SU-DHL-6 (cell line): Measurements from ENCODE around the gene IP6K1.
"Not testable (repeated sequence)": the region's sequence is repeated elsewhere in the genome, so short reads cannot be mapped to it uniquely, and the experiment has no call there.

Experiments
- H2AFZ ChIP-seq: fragments of 200-600 bp; sonication (generic); 2 replicates; pipeline ENCODE4 v1.6.1; 2014; ENCODE audit warnings: low read depth, mild to moderate bottlenecking, moderate library complexity, mixed read lengths, antibody characterized with exemption, low read length; ENCODE audit not compliant: severe bottlenecking
- H3F3A ChIP-seq: fragments of 200-600 bp; shearing (Covaris generic); 2 replicates; pipeline ENCODE4 v1.6.0; 2016; ENCODE audit warnings: antibody characterized with exemption, mild to moderate bottlenecking; ENCODE audit not compliant: insufficient read depth
- H3K27ac ChIP-seq: fragments of 200-600 bp; sonication (generic); 2 replicates; pipeline ENCODE4 v1.5.1; 2016; ENCODE audit warnings: low read depth, mild to moderate bottlenecking, low read length, moderate library complexity, mixed read lengths
- H3K27me3 ChIP-seq: fragments of 200-600 bp; sonication (generic), shearing (Covaris generic); 2 replicates; pipeline ENCODE4 v1.6.0; 2014; ENCODE audit warnings: mild to moderate bottlenecking, low read length
- H3K36me3 ChIP-seq: fragments of 200-600 bp; sonication (generic); 2 replicates; pipeline ENCODE4 v1.6.1; 2014; ENCODE audit warnings: mild to moderate bottlenecking, low read length, mixed read lengths
- H3K4me2 ChIP-seq: fragments of 300-600, 200-600 bp; shearing (Covaris generic), sonication (generic); 2 replicates; pipeline ENCODE4 v1.6.0; 2014; ENCODE audit warnings: low read length, low read depth, mild to moderate bottlenecking; ENCODE audit not compliant: poor library complexity, severe bottlenecking
- H3K4me3 ChIP-seq: fragments of 200-600 bp; sonication (generic); 2 replicates; pipeline ENCODE4 v1.5.1; 2014; ENCODE audit warnings: antibody characterized with exemption, low read length, mild to moderate bottlenecking, mixed read lengths; ENCODE audit not compliant: insufficient read depth, poor library complexity, severe bottlenecking
- H3K79me2 ChIP-seq: fragments of 200-600 bp; sonication (generic); 2 replicates; pipeline ENCODE4 v1.6.1; 2014; ENCODE audit warnings: mild to moderate bottlenecking, low read length, moderate library complexity; ENCODE audit not compliant: insufficient read depth
- H3K9ac ChIP-seq: fragments of 200-600 bp; sonication (generic); 2 replicates; pipeline ENCODE4 v1.7.0; 2014; ENCODE audit warnings: mild to moderate bottlenecking, low read length
- H3K9me2 ChIP-seq: fragments of 200-600 bp; sonication (generic); replicated peaks from 2 replicates; pipeline ENCODE4 v1.6.1; 2014; ENCODE audit warnings: low read length; ENCODE audit not compliant: insufficient read depth
- H3K9me3 ChIP-seq: fragments of 200-600 bp; sonication (generic); 2 replicates; pipeline ENCODE4 v1.6.1; 2014; ENCODE audit warnings: low read length, mixed read lengths; ENCODE audit not compliant: insufficient read depth
- H4K20me1 ChIP-seq: fragments of 200-600 bp; sonication (generic); 2 replicates; pipeline ENCODE4 v1.6.1; 2014; ENCODE audit warnings: low read depth, mild to moderate bottlenecking, antibody characterized with exemption, low read length, moderate library complexity, mixed read lengths
- CTCF ChIP-seq: fragments of 200-600 bp; sonication (generic); IDR thresholded peaks from one replicate; pipeline ENCODE4 v1.5.1; 2017; ENCODE audit warnings: antibody characterized with exemption, mild to moderate bottlenecking, low read length, moderate library complexity; ENCODE audit not compliant: insufficient read depth, poor library complexity, severe bottlenecking
- EZH2phosphoT487 ChIP-seq: fragments of 200-600 bp; sonication (generic), shearing (Covaris generic); conservative IDR thresholded peaks from 2 replicates; pipeline ENCODE4 v1.6.1; 2018; ENCODE audit warnings: mild to moderate bottlenecking, antibody characterized with exemption, low read length, moderate library complexity, mixed read lengths

IP6K1 gene

GRCh38 chr3:49786357-49787181 lies at the start of gene IP6K1:
Gene IP6K1, minus strand, starts transcription at chr3:49786542. Its CDS starts 38,502 bp downstream, at chr3:49748040.
- no peak within 1 kb of the TSS for H3K27ac ChIP-seq
- peaks cover 18% of the 10 kb centered on the region for H3K79me2 ChIP-seq
- H3K9ac ChIP-seq, result peak within 1 kb of the TSS; percentile 75
- no peaks in the 10 kb centered on the region for H3F3A ChIP-seq
- TF ChIP-seq EZH2phosphoT487, result no peak
- no peak for TF ChIP-seq CTCF
- H3K36me3 ChIP-seq, result no peaks in the 10 kb centered on the region
- no peaks in the 10 kb centered on the region for H3K27me3 ChIP-seq
- no peaks in the 10 kb centered on the region for H3K9me2 ChIP-seq
- H3K4me3 ChIP-seq, result peak within 1 kb of the TSS; percentile 77
- H3K4me2 ChIP-seq, result peak within 1 kb of the TSS; percentile 85
- no peaks in the 10 kb centered on the region for H3K9me3 ChIP-seq
- H4K20me1 ChIP-seq, result no peaks in the 10 kb centered on the region
- H2AFZ ChIP-seq, result peak within 1 kb of the TSS; percentile 85

- H3K9me2 ChIP-seq, result no peaks in the 10 kb centered on the region
- no peak overlapping the region for H3K27ac ChIP-seq
- TF ChIP-seq CTCF (no peak), EZH2phosphoT487 (no peak)
- H3F3A ChIP-seq, result no peaks in the 10 kb centered on the region
- H3K4me3 ChIP-seq, result no peak overlapping the region
- H3K79me2 ChIP-seq, result no peaks in the 10 kb centered on the region
- no peak overlapping the region for H3K9ac ChIP-seq
- no peak overlapping the region for H2AFZ ChIP-seq
- H3K4me2 ChIP-seq, result no peak overlapping the region
- H3K36me3 ChIP-seq, result no peaks in the 10 kb centered on the region
- H3K9me3 ChIP-seq, result no peaks in the 10 kb centered on the region
- H3K27me3 ChIP-seq, result no peaks in the 10 kb centered on the region
- H4K20me1 ChIP-seq, result no peaks in the 10 kb centered on the region
Measured at GRCh38 chr3:49831341-49831740, 45.0 kb upstream of the IP6K1 start.

DNA sequence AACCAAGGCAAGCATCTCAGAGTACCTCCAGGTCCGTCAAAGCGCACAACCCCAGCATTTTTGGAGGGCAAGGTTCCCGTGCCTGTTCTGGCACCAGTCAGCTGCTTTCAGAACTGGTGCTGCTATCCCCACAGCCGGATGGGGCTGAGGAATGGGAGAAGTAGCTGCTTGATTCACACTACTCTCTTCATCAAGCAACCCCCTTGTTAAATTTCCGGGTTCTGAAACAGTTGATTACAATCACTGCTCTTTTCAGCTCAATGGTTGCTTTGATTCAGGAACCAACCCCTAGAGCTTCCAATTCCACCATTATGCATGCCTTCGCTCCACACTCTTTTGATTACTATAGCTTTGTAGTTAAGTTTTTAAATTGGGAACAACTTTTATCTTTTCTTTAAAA lies 39.7 kb upstream of the IP6K1 start:
- no peak overlapping the region for H3K27ac ChIP-seq
- H2AFZ ChIP-seq, result no peak overlapping the region
- TF ChIP-seq CTCF (no peak), EZH2phosphoT487 (no peak)
- H4K20me1 ChIP-seq, result no peaks in the 10 kb centered on the region
- no peaks in the 10 kb centered on the region for H3K36me3 ChIP-seq
- no peaks in the 10 kb centered on the region for H3K9me3 ChIP-seq
- H3K9ac ChIP-seq, result no peak overlapping the region
- H3K9me2 ChIP-seq, result no peaks in the 10 kb centered on the region
- no peak overlapping the region for H3K4me2 ChIP-seq
- no peak overlapping the region for H3K4me3 ChIP-seq
- H3F3A ChIP-seq, result no peaks in the 10 kb centered on the region
- no peaks in the 10 kb centered on the region for H3K27me3 ChIP-seq
- no peaks in the 10 kb centered on the region for H3K79me2 ChIP-seq

- H3K27ac ChIP-seq, H3K4me3 ChIP-seq, H3K27me3 ChIP-seq, H3K4me2 ChIP-seq, H3K9me3 ChIP-seq, H3K36me3 ChIP-seq, H3F3A ChIP-seq, H3K9ac ChIP-seq, H3K9me2 ChIP-seq, H2AFZ ChIP-seq, H4K20me1 ChIP-seq, H3K79me2 ChIP-seq: not testable (repeated sequence)
Measured at GRCh38 chr3:49823131-49823530, 36.8 kb upstream of the IP6K1 start.
